Measurements from ENCODE around the gene CACNA1E. TPM values are rescaled to one million over a fixed set of nuclear protein-coding genes. Genes with fewer than 3 reads are reported as not detected.

Gene CACNA1E
- total and polyA plus RNA-seq, 10 donors, result 0.02 to 6.1 (median 1.2) TPM

DNA sequence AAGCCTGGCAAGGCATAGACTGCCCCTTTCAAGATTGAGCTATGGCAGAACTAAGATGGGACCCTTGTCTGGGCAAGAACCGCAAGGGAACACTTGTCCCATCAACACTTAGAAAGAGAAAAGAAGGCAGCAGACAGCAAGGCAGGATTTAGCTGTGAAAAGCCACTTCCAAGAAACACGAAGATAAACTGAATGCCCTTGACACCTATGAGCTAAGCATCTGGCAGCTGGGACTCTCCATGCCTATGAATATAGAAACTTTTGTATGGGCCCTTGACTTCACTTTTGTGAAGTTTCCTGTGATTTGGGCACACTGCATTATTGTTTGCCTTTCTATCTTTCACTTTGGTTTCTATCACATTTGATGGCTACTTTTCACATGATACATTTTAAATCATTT lies 24.9 kb upstream of the CACNA1E start:
- no peak for DNase-seq
- no peaks in the 10 kb centered on the region for H3K4me1 ChIP-seq
- H3K27ac ChIP-seq, result no peak overlapping the region
- WGBS, 5 donors, result 55 to 78% (median 75%) methylated on average over 2 of the region's 2 CpGs
- H3K9me3 ChIP-seq, result peaks cover 0 to 17% (median 14%) of the 10 kb centered on the region in 8 donors
- intact Hi-C loops (cut with DNase I; ENCODE audit: low total_unique reads), result no loop called here
- H3K4me3 ChIP-seq, result no peak overlapping the region
- H3K36me3 ChIP-seq, result no peaks in the 10 kb centered on the region
- TF ChIP-seq CTCF (IDR thresholded peaks at IDR 0.05 in 8 of 11, conservative IDR thresholded peaks at IDR 0.05 in 3 of 11) (no peak), POLR2A (IDR thresholded peaks at IDR 0.05) (no peak), POLR2AphosphoS5 (IDR thresholded peaks at IDR 0.05) (no peak)
- peaks cover 0 to 7% (median 0%) of the 10 kb centered on the region in 7 donors for H3K27me3 ChIP-seq (replicated peaks in 1 of 7)

- WGBS, 5 donors, result 71 to 85% (median 83%) methylated on average over 2 of the region's 2 CpGs
These were observed 24.2 kb upstream of the CACNA1E start for GRCh38 chr1:181459067-181459466.

DNA sequence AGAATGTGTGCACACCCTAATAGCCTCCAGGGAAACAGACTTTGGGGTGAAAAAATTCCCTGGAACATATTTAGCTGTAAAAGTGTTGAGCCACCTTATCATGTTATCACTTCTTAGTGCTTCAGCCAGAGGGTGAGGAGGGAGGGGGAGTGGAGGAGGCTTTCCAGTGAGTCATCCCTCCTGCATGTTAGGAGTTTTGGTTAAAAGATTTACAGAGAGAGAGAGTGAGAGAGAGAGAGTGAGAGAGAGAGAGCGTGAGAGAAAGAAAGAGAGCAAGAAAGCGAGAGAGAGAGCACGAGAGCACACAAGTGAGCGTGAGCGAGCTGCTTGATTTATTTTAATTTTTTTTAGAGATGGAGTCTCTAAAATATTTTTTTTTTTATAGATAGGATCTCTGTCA lies 13.5 kb upstream of the CACNA1E start:
- Histone ChIP-seq H3K4me1 (no peaks in the 10 kb centered on the region), H3K9me3 (no peaks in the 10 kb centered on the region), H3K27me3 (replicated peaks in 1 of 7) (peaks cover 0 to 28% (median 0%) of the 10 kb centered on the region in 7 donors), H3K36me3 (no peaks in the 10 kb centered on the region), H3K27ac (no peak overlapping the region), H3K4me3 (no peak overlapping the region)
- no peak for DNase-seq
- intact Hi-C loops (cut with DNase I; ENCODE audit: low total_unique reads), result loop anchor here (10.0 kb wide), 2 partner anchors 205 to 585 kb away; no protein-coding TSS in a partner anchor
- TF ChIP-seq POLR2A (IDR thresholded peaks at IDR 0.05) (no peak), POLR2AphosphoS5 (IDR thresholded peaks at IDR 0.05) (no peak), CTCF (IDR thresholded peaks at IDR 0.05 in 8 of 11, conservative IDR thresholded peaks at IDR 0.05 in 3 of 11) (no peak)
- 79 to 93% (median 87%) methylated on average over 5 of the region's 5 CpGs for WGBS, 5 donors

More at GRCh38 chr1:181459067-181459466, 24.2 kb upstream of the CACNA1E start:
- TF ChIP-seq POLR2AphosphoS5 (IDR thresholded peaks at IDR 0.05) (no peak), POLR2A (IDR thresholded peaks at IDR 0.05) (no peak), CTCF (IDR thresholded peaks at IDR 0.05 in 8 of 11, conservative IDR thresholded peaks at IDR 0.05 in 3 of 11) (no peak)
- Histone ChIP-seq H3K36me3 (no peaks in the 10 kb centered on the region), H3K4me3 (no peak overlapping the region), H3K27me3 (replicated peaks in 1 of 7) (peaks cover 0 to 7% (median 0%) of the 10 kb centered on the region in 7 donors), H3K9me3 (peaks cover 0 to 17% (median 14%) of the 10 kb centered on the region in 8 donors), H3K27ac (no peak overlapping the region), H3K4me1 (no peaks in the 10 kb centered on the region)
- DNase-seq, result no peak
- intact Hi-C loops (cut with DNase I; ENCODE audit: low total_unique reads), result no loop called here

DNA sequence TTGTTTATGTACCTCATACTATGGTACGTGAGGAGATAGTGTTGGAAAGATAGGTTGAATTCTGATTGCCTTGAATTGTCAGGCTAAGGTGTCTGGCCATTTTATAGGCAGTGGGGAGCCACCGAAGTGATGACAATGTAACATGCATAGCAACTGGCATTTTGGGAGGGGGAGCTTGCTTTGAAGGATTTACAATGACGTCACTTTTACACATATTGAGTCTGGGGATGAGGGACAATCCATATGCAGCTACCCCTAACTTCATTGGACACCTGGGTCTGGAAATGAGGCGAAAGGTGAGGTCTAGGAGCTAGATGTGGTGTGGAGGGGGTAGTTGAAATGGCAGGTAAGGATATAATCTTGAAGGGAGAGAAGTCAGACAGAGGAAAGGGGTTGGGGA lies 7.7 kb upstream of the CACNA1E start:
- intact Hi-C loops (cut with DNase I; ENCODE audit: low total_unique reads), result loop anchor here (10.0 kb wide), 2 partner anchors 199 to 579 kb away; no protein-coding TSS in a partner anchor
- TF ChIP-seq CTCF (IDR thresholded peaks at IDR 0.05 in 8 of 11, conservative IDR thresholded peaks at IDR 0.05 in 3 of 11) (no peak), POLR2A (IDR thresholded peaks at IDR 0.05) (no peak), POLR2AphosphoS5 (IDR thresholded peaks at IDR 0.05) (no peak)
- H3K9me3 ChIP-seq, result no peaks in the 10 kb centered on the region
- H3K27ac ChIP-seq, result no peak overlapping the region
- WGBS, 5 donors, result 63 to 72% (median 67%) methylated on average over 4 of the region's 4 CpGs
- peaks cover 0 to 40% (median 0%) of the 10 kb centered on the region in 7 donors for H3K27me3 ChIP-seq (replicated peaks in 1 of 7)
- no peak for DNase-seq
- H3K4me1 ChIP-seq, result no peaks in the 10 kb centered on the region
- no peak overlapping the region for H3K4me3 ChIP-seq
- no peaks in the 10 kb centered on the region for H3K36me3 ChIP-seq

Measured in spleen (tissue), 11 donors.